Thoracic aorta (tissue), 2 donors: ENCODE measurements around the gene AIFM1. TPM values are rescaled to one million over a fixed set of nuclear protein-coding genes. Genes with fewer than 3 reads are reported as not detected.

Source experiments
- ATAC-seq: fragments of 150-250 bp; one replicate; pipeline ENCODE4 v1.8.0; 2017; ENCODE audit warnings: low read depth; ENCODE audit not compliant: insufficient number of reproducible peaks, low FRiP score
- DNase-seq: peaks from one replicate; pipeline ENCODE4 v3.0.0-alpha.2; 2020; ENCODE audit warnings: low spot score
- H3K27ac ChIP-seq, 2 donors: fragments of 200-600 bp; sonication (generic); 1 replicate in 1 of 2; 2 replicates in 1 of 2; pipeline ENCODE4 v1.5.1; 2016; ENCODE audit warnings: mild to moderate bottlenecking in 2 of 2, moderate library complexity in 2 of 2
- H3K27me3 ChIP-seq: fragments of 200-600 bp; sonication (generic); replicated peaks from 2 replicates; pipeline ENCODE4 v1.6.0; 2016; ENCODE audit warnings: mild to moderate bottlenecking; ENCODE audit not compliant: insufficient read depth
- H3K36me3 ChIP-seq: fragments of 200-600 bp; sonication (generic); one replicate; pipeline ENCODE4 v1.5.1; 2016
- H3K4me1 ChIP-seq, 2 donors: fragments of 200-600 bp; sonication (generic); 1 replicate in 1 of 2; 2 replicates in 1 of 2; pipeline versions ENCODE4 v1.5.1 to v1.6.0; 2016; ENCODE audit warnings: low read depth in 2 of 2, mild to moderate bottlenecking in 1 of 2; ENCODE audit not compliant: control insufficient read depth in 1 of 2
- H3K4me3 ChIP-seq: fragments of 200-600 bp; sonication (generic); 2 replicates; pipeline ENCODE4 v1.5.1; 2016; ENCODE audit warnings: mild to moderate bottlenecking
- H3K9me3 ChIP-seq: fragments of 200-600 bp; sonication (generic); 2 replicates; pipeline ENCODE4 v1.5.1; 2016
- total RNA-seq, 2 donors: library from RNA; depleted of rRNA; stranded (reverse); fragments of >200 nt; gene quantifications; one replicate each; pipeline versions ENCODE4 v1.1.0 to v1.2.3, GENCODE V29; 2016
- TF ChIP-seq, protein P1 (sequence below): fragments of 200-600 bp; sonication (generic); IDR thresholded peaks from one replicate; pipeline ENCODE4 v1.5.1; 2019; ENCODE audit warnings: antibody characterized with exemption

AIFM1 gene
- total RNA-seq, 2 donors from 2014 or later = 11.4 to 13.6 TPM

DNA sequence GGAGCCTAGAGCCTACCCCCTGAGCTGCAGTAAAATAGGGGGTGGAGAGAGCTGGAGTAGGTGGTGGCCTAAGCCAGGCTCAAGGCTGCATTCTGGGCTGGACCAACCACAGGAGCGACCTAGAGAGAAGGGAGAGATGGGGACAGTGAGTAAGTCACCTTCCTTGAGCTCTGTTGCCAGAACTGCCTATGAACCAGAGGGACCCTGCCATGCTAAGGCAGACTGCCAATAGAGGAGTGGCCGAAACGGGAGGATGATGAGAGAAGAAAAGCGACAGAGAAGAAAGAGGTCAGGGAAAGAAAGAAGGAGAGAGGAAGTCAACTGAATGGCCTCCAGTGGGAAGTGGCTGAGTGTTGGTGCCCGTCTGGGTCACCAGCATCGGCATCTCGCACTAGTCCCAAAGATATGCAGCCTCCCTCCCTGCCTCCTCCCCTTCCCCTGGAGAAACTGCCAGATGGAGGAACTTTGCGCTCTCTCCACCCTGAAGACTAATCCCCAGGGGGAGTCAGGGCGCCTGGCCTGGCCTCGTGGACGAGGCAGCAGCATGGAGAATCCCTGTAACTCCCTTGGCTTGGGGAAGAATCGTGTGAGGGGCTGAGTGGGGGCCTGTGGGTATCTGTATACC lies 84.1 kb downstream of the AIFM1 start:
- peak overlapping the region in 1 of 2 donors; percentile 53 for H3K27ac ChIP-seq
- ATAC-seq = no peak
- DNase-seq = no peak
- H3K36me3 ChIP-seq = no peaks in the 10 kb centered on the region
- H3K9me3 ChIP-seq = no peaks in the 10 kb centered on the region
- peaks cover 4 to 13% of the 10 kb centered on the region in 2 donors for H3K4me1 ChIP-seq
- TF ChIP-seq, protein P1, sequence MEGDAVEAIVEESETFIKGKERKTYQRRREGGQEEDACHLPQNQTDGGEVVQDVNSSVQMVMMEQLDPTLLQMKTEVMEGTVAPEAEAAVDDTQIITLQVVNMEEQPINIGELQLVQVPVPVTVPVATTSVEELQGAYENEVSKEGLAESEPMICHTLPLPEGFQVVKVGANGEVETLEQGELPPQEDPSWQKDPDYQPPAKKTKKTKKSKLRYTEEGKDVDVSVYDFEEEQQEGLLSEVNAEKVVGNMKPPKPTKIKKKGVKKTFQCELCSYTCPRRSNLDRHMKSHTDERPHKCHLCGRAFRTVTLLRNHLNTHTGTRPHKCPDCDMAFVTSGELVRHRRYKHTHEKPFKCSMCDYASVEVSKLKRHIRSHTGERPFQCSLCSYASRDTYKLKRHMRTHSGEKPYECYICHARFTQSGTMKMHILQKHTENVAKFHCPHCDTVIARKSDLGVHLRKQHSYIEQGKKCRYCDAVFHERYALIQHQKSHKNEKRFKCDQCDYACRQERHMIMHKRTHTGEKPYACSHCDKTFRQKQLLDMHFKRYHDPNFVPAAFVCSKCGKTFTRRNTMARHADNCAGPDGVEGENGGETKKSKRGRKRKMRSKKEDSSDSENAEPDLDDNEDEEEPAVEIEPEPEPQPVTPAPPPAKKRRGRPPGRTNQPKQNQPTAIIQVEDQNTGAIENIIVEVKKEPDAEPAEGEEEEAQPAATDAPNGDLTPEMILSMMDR = no peak
- no peak overlapping the region for H3K4me3 ChIP-seq
- no peaks in the 10 kb centered on the region for H3K27me3 ChIP-seq

DNA sequence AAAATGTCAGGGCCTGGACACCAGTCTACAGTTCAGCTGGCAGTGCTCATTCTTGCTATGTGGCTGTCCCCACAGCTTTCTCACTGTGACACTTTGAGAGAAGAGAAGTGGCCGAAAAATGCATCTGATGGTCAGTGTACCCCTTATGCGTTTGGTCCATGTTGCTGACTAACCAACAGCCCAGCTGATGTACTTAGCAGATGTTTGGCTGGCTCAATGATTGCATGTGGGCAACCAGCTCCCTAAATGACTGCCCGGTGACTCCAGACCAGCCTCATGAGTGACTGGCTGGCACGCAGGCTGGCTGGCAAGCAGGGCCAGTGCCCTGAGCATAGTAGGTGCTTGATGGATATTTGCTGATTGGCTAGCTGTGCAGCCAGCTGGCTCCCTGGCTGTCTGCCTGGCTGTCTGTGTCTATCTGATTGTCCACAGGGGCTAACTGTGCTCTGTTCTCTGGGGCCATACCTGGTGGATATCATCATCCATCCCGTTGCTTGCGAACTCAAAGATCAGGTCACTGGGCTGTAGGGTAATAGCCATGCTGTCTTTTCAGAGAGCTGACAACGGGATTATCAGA lies 84.8 kb downstream of the AIFM1 start:
- no peak for DNase-seq
- H3K9me3 ChIP-seq = no peaks in the 10 kb centered on the region
- ATAC-seq = no peak
- no peaks in the 10 kb centered on the region for H3K27me3 ChIP-seq
- peak overlapping the region in 1 of 2 donors; percentile 53 for H3K27ac ChIP-seq
- TF ChIP-seq, protein P1 = no peak
- peaks cover 4 to 13% of the 10 kb centered on the region in 2 donors for H3K4me1 ChIP-seq
- no peak overlapping the region for H3K4me3 ChIP-seq
- no peaks in the 10 kb centered on the region for H3K36me3 ChIP-seq

DNA sequence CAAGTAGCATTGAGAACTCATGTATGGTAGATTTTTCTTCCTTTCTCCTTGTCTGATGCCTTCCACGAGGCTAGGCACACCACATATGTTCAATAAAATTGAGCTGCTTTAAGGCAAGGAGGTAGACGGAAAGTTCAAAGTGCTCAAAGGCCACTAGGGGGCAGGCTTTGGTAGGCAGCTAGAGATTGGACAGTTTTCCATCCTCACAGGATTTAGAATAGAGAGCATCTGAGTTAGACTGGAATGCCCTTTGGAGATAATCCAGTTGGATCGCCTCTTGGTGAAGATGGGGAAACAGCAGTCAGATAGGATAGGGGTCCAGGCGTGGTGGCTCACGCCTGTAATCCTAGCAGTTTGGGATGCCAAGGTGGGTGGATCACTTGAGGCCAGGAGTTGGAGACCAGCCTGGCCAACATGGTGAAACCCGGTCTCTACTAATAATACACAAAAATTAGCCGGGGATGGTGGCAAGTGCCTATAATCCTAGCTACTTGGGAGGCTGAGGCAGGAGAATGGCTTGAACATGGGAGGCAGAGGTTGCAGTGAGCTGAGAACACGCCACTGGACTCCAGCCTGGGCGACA lies 85.7 kb downstream of the AIFM1 start:
- H3K4me3 ChIP-seq = no peak overlapping the region
- H3K36me3 ChIP-seq = no peaks in the 10 kb centered on the region
- no peak for DNase-seq
- H3K9me3 ChIP-seq = no peaks in the 10 kb centered on the region
- no peak overlapping the region for H3K27ac ChIP-seq
- TF ChIP-seq, protein P1 = peak; percentile 63
- no peak for ATAC-seq
- peaks cover 4 to 13% of the 10 kb centered on the region in 2 donors for H3K4me1 ChIP-seq
- H3K27me3 ChIP-seq = no peaks in the 10 kb centered on the region

Other genes starting within 250 kb of the AIFM1 start
- 10 to 100 TPM in 1 of 2 donors, 1 to 10 TPM in 1; 8.5 to 22.3 TPM for gene BCORL1, start 183.2 kb downstream of the AIFM1 start, total RNA-seq
- 10 to 100 TPM; 11.1 to 16.9 TPM for gene ELF4, start 55.3 kb downstream of the AIFM1 start, total RNA-seq
- not detected for gene RAB33A, start 6.1 kb upstream of the AIFM1 start, total RNA-seq
- 1 to 10 TPM; 2.7 to 4.0 TPM for gene ZNF280C, start 103.1 kb upstream of the AIFM1 start, total RNA-seq
- 10 to 100 TPM; 10.6 to 13.8 TPM for gene SLC25A14, start 174.1 kb upstream of the AIFM1 start, total RNA-seq
- not detected for gene GPR119, start 219.8 kb upstream of the AIFM1 start, total RNA-seq
- gene RBMX2, start 236.1 kb upstream of the AIFM1 start, total RNA-seq = 10 to 100 TPM in 1 of 2 donors, 1 to 10 TPM in 1; 5.4 to 15.8 TPM